Activated CD4-positive, alpha-beta memory T cell treated with anti-CD3 and anti-CD28 coated beads, Interleukin-2, amount 10 ng/mL, durations not matched to agents 7 days and 5 days (primary cell): ENCODE measurements around the gene PDE1C. TPM values are rescaled to one million over a fixed set of nuclear protein-coding genes. Genes with fewer than 3 reads are reported as not detected.

Experiments used
- CTCF ChIA-PET: fragments of 350-600 bp; sonication (Branson Sonifier 250); formaldehyde crosslinking; loops from one replicate; lab custom pipeline; 2021; ENCODE audit warnings: antibody characterized with exemption, inconsistent platforms; lab: Charles Lee
- POLR2A ChIA-PET: fragments of 350-600 bp; sonication (Branson Sonifier 250); formaldehyde crosslinking; loops from one replicate; lab custom pipeline; 2021; ENCODE audit warnings: antibody characterized with exemption; lab: Charles Lee
- DNase-seq: peaks from one replicate; pipeline ENCODE4 v3.0.0-alpha.2; 2020
- H3K27ac Mint-ChIP-seq: one replicate; pipeline ENCODE4 v1.8.0; 2021; ENCODE audit warnings: mild to moderate bottlenecking, mixed read lengths
- H3K27me3 Mint-ChIP-seq: one replicate; pipeline ENCODE4 v1.8.0; 2021; ENCODE audit warnings: mixed read lengths
- H3K36me3 Mint-ChIP-seq: one replicate; pipeline ENCODE4 v1.8.0; 2021; ENCODE audit warnings: low read depth, mixed read lengths
- H3K4me1 Mint-ChIP-seq: one replicate; pipeline ENCODE4 v1.8.0; 2021; ENCODE audit warnings: mixed read lengths
- H3K4me3 Mint-ChIP-seq: one replicate; pipeline ENCODE4 v1.8.0; 2021; ENCODE audit warnings: mild to moderate bottlenecking, mixed read lengths
- H3K9me3 Mint-ChIP-seq: one replicate; pipeline ENCODE4 v1.8.0; 2021; ENCODE audit warnings: mixed read lengths
- total RNA-seq, 2 experiments: library from RNA; stranded (reverse); gene quantifications; one replicate each; pipeline ENCODE4 v1.2.3, GENCODE V29; 2021

PDE1C gene
- total RNA-seq, 2 experiments from 2014 or later: not detected

- H3K4me1 Mint-ChIP-seq: no peaks in the 10 kb centered on the region
- CTCF ChIA-PET: no interaction called here
- H3K27ac Mint-ChIP-seq: no peak overlapping the region
- H3K36me3 Mint-ChIP-seq: no peaks in the 10 kb centered on the region
- no peak for DNase-seq
- POLR2A ChIA-PET: no interaction called here
- no peak overlapping the region for H3K4me3 Mint-ChIP-seq
- no peaks in the 10 kb centered on the region for H3K9me3 Mint-ChIP-seq
- H3K27me3 Mint-ChIP-seq: peaks cover 20% of the 10 kb centered on the region
These were observed 179 bp downstream of the PDE1C start for GRCh38 chr7:32070051-32070405.

- no peaks in the 10 kb centered on the region for H3K4me1 Mint-ChIP-seq
- no peak overlapping the region for H3K27ac Mint-ChIP-seq
- H3K27me3 Mint-ChIP-seq: peaks cover 20% of the 10 kb centered on the region
- CTCF ChIA-PET: no interaction called here
- H3K4me3 Mint-ChIP-seq: no peak overlapping the region
- POLR2A ChIA-PET: no interaction called here
- no peak for DNase-seq
- no peaks in the 10 kb centered on the region for H3K36me3 Mint-ChIP-seq
- H3K9me3 Mint-ChIP-seq: no peaks in the 10 kb centered on the region
These were observed 1.0 kb downstream of the PDE1C start for GRCh38 chr7:32069116-32069650.

GRCh38 chr7:32068411-32069101 lies 1.7 kb downstream of the PDE1C start:
- CTCF ChIA-PET: no interaction called here
- POLR2A ChIA-PET: no interaction called here
- DNase-seq: no peak
- Mint-ChIP-seq H3K36me3 (no peaks in the 10 kb centered on the region), H3K27ac (no peak overlapping the region), H3K9me3 (no peaks in the 10 kb centered on the region), H3K4me3 (no peak overlapping the region), H3K27me3 (peaks cover 20% of the 10 kb centered on the region), H3K4me1 (no peaks in the 10 kb centered on the region)

GRCh38 chr7:32066441-32066840 lies 3.8 kb downstream of the PDE1C start:
- peaks cover 18% of the 10 kb centered on the region for H3K27me3 Mint-ChIP-seq
- H3K4me1 Mint-ChIP-seq: no peaks in the 10 kb centered on the region
- DNase-seq: no peak
- H3K27ac Mint-ChIP-seq: no peak overlapping the region
- H3K4me3 Mint-ChIP-seq: no peak overlapping the region
- ChIA-PET POLR2A (no interaction called here), CTCF (no interaction called here)
- no peaks in the 10 kb centered on the region for H3K9me3 Mint-ChIP-seq
- H3K36me3 Mint-ChIP-seq: no peaks in the 10 kb centered on the region

GRCh38 chr7:32063614-32064013 lies 6.6 kb downstream of the PDE1C start:
- Mint-ChIP-seq H3K9me3 (peaks cover 2% of the 10 kb centered on the region), H3K36me3 (no peaks in the 10 kb centered on the region), H3K27ac (no peak overlapping the region), H3K4me3 (no peak overlapping the region), H3K4me1 (no peaks in the 10 kb centered on the region), H3K27me3 (no peaks in the 10 kb centered on the region)
- DNase-seq: no peak
- CTCF ChIA-PET: no interaction called here
- POLR2A ChIA-PET: no interaction called here

GRCh38 chr7:32062150-32062549 lies 8.1 kb downstream of the PDE1C start:
- POLR2A ChIA-PET: no interaction called here
- DNase-seq: no peak
- Mint-ChIP-seq H3K4me1 (no peaks in the 10 kb centered on the region), H3K27ac (no peak overlapping the region), H3K27me3 (no peaks in the 10 kb centered on the region), H3K9me3 (peaks cover 2% of the 10 kb centered on the region), H3K4me3 (no peak overlapping the region), H3K36me3 (no peaks in the 10 kb centered on the region)
- CTCF ChIA-PET: no interaction called here

GRCh38 chr7:32061346-32061745 lies 8.9 kb downstream of the PDE1C start:
- Mint-ChIP-seq H3K36me3 (no peaks in the 10 kb centered on the region), H3K4me3 (no peak overlapping the region), H3K9me3 (peaks cover 2% of the 10 kb centered on the region), H3K4me1 (no peaks in the 10 kb centered on the region), H3K27ac (no peak overlapping the region), H3K27me3 (no peaks in the 10 kb centered on the region)
- no peak for DNase-seq
- CTCF ChIA-PET: no interaction called here
- POLR2A ChIA-PET: interaction anchor here (0.6 kb wide), 1 partner anchor 932 kb away, joined by 3 read pairs; no protein-coding TSS in a partner anchor

GRCh38 chr7:32059289-32060011 lies 10.8 kb downstream of the PDE1C start:
- Mint-ChIP-seq H3K4me1 (no peaks in the 10 kb centered on the region), H3K27ac (no peak overlapping the region), H3K36me3 (no peaks in the 10 kb centered on the region), H3K4me3 (no peak overlapping the region), H3K9me3 (peaks cover 4% of the 10 kb centered on the region), H3K27me3 (no peaks in the 10 kb centered on the region)
- DNase-seq: no peak
- ChIA-PET CTCF (interaction anchor here (1.3 kb wide), 1 partner anchor 11 kb away, joined by 3 read pairs; no protein-coding TSS in a partner anchor), POLR2A (no interaction called here)

- H3K27ac Mint-ChIP-seq: no peak overlapping the region
- peaks cover 4% of the 10 kb centered on the region for H3K9me3 Mint-ChIP-seq
- POLR2A ChIA-PET: no interaction called here
- no peaks in the 10 kb centered on the region for H3K36me3 Mint-ChIP-seq
- CTCF ChIA-PET: no interaction called here
- H3K4me1 Mint-ChIP-seq: no peaks in the 10 kb centered on the region
- H3K4me3 Mint-ChIP-seq: no peak overlapping the region
- no peaks in the 10 kb centered on the region for H3K27me3 Mint-ChIP-seq
- no peak for DNase-seq
These were observed 12.2 kb downstream of the PDE1C start for GRCh38 chr7:32058002-32058401.

GRCh38 chr7:32056767-32057166 lies 13.4 kb downstream of the PDE1C start:
- POLR2A ChIA-PET: no interaction called here
- DNase-seq: no peak
- no peaks in the 10 kb centered on the region for H3K4me1 Mint-ChIP-seq
- CTCF ChIA-PET: interaction anchor here (1.4 kb wide), 1 partner anchor 18 kb away, joined by 3 read pairs; no protein-coding TSS in a partner anchor
- no peak overlapping the region for H3K27ac Mint-ChIP-seq
- no peaks in the 10 kb centered on the region for H3K27me3 Mint-ChIP-seq
- no peaks in the 10 kb centered on the region for H3K36me3 Mint-ChIP-seq
- no peak overlapping the region for H3K4me3 Mint-ChIP-seq
- H3K9me3 Mint-ChIP-seq: peaks cover 4% of the 10 kb centered on the region

GRCh38 chr7:32053204-32053603 lies 17.0 kb downstream of the PDE1C start:
- Mint-ChIP-seq H3K27ac (no peak overlapping the region), H3K9me3 (peaks cover 1% of the 10 kb centered on the region), H3K4me1 (no peaks in the 10 kb centered on the region), H3K27me3 (no peaks in the 10 kb centered on the region), H3K36me3 (no peaks in the 10 kb centered on the region), H3K4me3 (no peak overlapping the region)
- DNase-seq: no peak
- ChIA-PET POLR2A (no interaction called here), CTCF (no interaction called here)

GRCh38 chr7:32051128-32051527 lies 19.1 kb downstream of the PDE1C start:
- no peaks in the 10 kb centered on the region for H3K36me3 Mint-ChIP-seq
- ChIA-PET CTCF (no interaction called here), POLR2A (no interaction called here)
- DNase-seq: no peak
- no peak overlapping the region for H3K4me3 Mint-ChIP-seq
- H3K27ac Mint-ChIP-seq: no peak overlapping the region
- peaks cover 1% of the 10 kb centered on the region for H3K9me3 Mint-ChIP-seq
- no peaks in the 10 kb centered on the region for H3K27me3 Mint-ChIP-seq
- H3K4me1 Mint-ChIP-seq: no peaks in the 10 kb centered on the region

- no peak for DNase-seq
- Mint-ChIP-seq H3K4me1 (no peaks in the 10 kb centered on the region), H3K27ac (no peak overlapping the region), H3K36me3 (no peaks in the 10 kb centered on the region), H3K4me3 (no peak overlapping the region), H3K9me3 (peaks cover under 1% of the 10 kb centered on the region), H3K27me3 (no peaks in the 10 kb centered on the region)
- ChIA-PET CTCF (no interaction called here), POLR2A (no interaction called here)
These were observed 20.6 kb downstream of the PDE1C start for GRCh38 chr7:32049599-32049998.
